ENCODE measurements around the gene DLGAP1. TPM values are rescaled to one million over a fixed set of nuclear protein-coding genes. Genes with fewer than 3 reads are reported as not detected.
A peak's percentile ranks its signal among the peaks of the same experiment; 100 is the strongest.

The DLGAP1 gene
- polyA plus RNA-seq, 1 of the 3 experiments (the other 2 are of a cell fraction), result not detected

DNA sequence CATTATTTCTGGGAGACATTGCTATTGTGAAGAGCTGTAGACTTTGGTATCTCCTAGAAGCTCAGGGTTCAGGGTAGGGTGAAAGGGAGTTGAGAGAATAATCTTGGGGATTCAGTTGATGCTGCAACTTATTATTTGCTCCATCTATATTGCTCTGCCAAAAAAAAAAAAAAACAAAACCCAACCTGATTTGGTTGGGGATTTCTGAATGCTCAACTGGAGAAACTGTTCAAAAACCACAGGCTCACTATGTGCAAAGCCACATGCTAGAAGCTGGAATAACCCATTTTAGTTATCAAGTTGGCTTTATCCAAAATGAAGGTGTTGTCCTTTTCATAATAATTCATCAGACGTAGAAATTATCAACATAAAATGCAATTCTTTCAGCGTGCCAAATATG lies 696.0 kb downstream of the DLGAP1 start (continued):
- TF ChIP-seq, protein P1, sequence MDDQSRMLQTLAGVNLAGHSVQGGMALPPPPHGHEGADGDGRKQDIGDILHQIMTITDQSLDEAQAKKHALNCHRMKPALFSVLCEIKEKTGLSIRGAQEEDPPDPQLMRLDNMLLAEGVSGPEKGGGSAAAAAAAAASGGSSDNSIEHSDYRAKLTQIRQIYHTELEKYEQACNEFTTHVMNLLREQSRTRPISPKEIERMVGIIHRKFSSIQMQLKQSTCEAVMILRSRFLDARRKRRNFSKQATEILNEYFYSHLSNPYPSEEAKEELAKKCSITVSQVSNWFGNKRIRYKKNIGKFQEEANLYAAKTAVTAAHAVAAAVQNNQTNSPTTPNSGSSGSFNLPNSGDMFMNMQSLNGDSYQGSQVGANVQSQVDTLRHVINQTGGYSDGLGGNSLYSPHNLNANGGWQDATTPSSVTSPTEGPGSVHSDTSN (IDR thresholded peaks at IDR 0.05), result no peak
- no peak for TF ChIP-seq NRF1 (IDR thresholded peaks at IDR 0.05; ENCODE audit: low read depth, low read length)
- TF ChIP-seq, protein P2, sequence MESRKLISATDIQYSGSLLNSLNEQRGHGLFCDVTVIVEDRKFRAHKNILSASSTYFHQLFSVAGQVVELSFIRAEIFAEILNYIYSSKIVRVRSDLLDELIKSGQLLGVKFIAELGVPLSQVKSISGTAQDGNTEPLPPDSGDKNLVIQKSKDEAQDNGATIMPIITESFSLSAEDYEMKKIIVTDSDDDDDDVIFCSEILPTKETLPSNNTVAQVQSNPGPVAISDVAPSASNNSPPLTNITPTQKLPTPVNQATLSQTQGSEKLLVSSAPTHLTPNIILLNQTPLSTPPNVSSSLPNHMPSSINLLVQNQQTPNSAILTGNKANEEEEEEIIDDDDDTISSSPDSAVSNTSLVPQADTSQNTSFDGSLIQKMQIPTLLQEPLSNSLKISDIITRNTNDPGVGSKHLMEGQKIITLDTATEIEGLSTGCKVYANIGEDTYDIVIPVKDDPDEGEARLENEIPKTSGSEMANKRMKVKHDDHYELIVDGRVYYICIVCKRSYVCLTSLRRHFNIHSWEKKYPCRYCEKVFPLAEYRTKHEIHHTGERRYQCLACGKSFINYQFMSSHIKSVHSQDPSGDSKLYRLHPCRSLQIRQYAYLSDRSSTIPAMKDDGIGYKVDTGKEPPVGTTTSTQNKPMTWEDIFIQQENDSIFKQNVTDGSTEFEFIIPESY (IDR thresholded peaks at IDR 0.05; ENCODE audit: borderline replicate concordance, low read depth), result no peak
- TF ChIP-seq, protein P3, sequence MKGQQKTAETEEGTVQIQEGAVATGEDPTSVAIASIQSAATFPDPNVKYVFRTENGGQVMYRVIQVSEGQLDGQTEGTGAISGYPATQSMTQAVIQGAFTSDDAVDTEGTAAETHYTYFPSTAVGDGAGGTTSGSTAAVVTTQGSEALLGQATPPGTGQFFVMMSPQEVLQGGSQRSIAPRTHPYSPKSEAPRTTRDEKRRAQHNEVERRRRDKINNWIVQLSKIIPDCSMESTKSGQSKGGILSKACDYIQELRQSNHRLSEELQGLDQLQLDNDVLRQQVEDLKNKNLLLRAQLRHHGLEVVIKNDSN (IDR thresholded peaks at IDR 0.05; ENCODE audit: borderline replicate concordance, low read depth), result no peak
- TF ChIP-seq TEAD4 (IDR thresholded peaks at IDR 0.05; ENCODE audit: borderline replicate concordance, insufficient read depth), result no peak
- TF ChIP-seq MXI1 (IDR thresholded peaks at IDR 0.05; ENCODE audit: low read depth, low read length), result no peak

DNA sequence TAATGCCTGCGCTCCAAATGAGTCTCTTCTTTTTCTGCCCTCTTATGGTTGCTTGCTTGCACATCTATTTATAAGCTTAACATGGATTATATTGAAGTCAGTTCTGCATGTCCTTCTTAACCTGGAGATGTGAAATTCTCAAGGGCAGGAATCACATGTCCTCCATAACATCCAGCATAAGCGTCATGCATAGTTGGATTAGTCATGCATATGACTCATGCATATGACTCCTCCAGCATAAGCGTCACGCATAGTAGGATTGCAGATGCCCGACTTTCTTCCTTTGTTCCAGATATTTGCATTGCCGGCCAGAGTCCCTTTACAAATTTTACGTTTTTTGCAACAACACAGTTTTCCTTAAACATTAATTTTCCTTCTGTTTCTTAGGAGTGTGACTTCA lies 696.6 kb downstream of the DLGAP1 start:
- no peaks in the 10 kb centered on the region for H3K79me2 ChIP-seq (ENCODE audit: insufficient read depth)
- H3K27me3 ChIP-seq (ENCODE audit: insufficient read depth), result peaks cover 17% of the 10 kb centered on the region; the same call in 1 of the 2 replicates
- H3K9me3 ChIP-seq, result peaks cover 10% of the 10 kb centered on the region; the same call in 1 of the 2 replicates
- H4K20me1 ChIP-seq (ENCODE audit: insufficient read depth), result no peaks in the 10 kb centered on the region
- H3K9me2 ChIP-seq, result no peaks in the 10 kb centered on the region
- H3K27ac ChIP-seq (ENCODE audit: low read depth in 2 of 2, low read length in 1 of 2), result no peak overlapping the region
- H2AFZ ChIP-seq (ENCODE audit: low read depth), result no peak overlapping the region
- TF ChIP-seq TCF12 (IDR thresholded peaks at IDR 0.05) (no peak), JUND (IDR thresholded peaks at IDR 0.05) (peak; percentile 27; the same call in 1 of the 2 replicates)
- CTCF ChIA-PET, result interaction anchor here (1.0 kb wide), 1 partner anchor 12 kb away, joined by 5 read pairs; no protein-coding TSS in a partner anchor
- no peaks in the 10 kb centered on the region for H3K4me1 ChIP-seq (ENCODE audit: control insufficient read depth in 1 of 2, insufficient read depth in 2 of 2, low read depth in 1 of 2, low read length in 1 of 2)
- no peaks in the 10 kb centered on the region for H3F3A ChIP-seq (replicated peaks; ENCODE audit: insufficient read depth)
- no peak overlapping the region for H3K9ac ChIP-seq
- H3K4me2 ChIP-seq, result no peak overlapping the region
- 33% methylated on average over 7 of the region's 7 CpGs for WGBS (ENCODE audit: low lambda C conversion rate)
- POLR2A ChIA-PET, result no interaction called here
- no peak for DNase-seq
- no peaks in the 10 kb centered on the region for H3K36me3 ChIP-seq (replicated peaks in 1 of 2; ENCODE audit: control insufficient read depth in 1 of 2, insufficient read depth in 2 of 2, low read length in 1 of 2)
- H3K4me3 ChIP-seq (ENCODE audit: low read depth in 2 of 2, low read length in 1 of 2), result no peak overlapping the region

DNA sequence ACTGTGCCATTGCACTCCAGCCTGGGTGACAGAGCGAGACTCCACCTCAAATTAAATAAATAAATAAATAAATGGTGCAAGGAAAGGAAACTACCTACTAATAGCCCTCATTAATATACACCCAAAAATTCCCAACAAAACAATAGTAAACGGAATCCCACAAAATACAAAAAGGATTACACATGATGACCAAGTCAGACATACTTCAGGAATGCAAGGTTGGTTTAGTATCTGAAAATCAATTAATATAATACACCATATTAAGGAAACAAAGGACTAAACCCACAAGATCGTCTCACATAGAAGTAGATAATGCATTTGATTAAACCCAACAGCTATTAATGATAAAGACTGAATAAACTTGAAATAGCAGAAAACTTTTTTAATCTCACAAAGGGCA lies 697.7 kb downstream of the DLGAP1 start:
- no peak overlapping the region for H3K4me2 ChIP-seq
- ChIA-PET POLR2A (no interaction called here), CTCF (no interaction called here)
- peaks cover 10% of the 10 kb centered on the region; the same call in 1 of the 2 replicates for H3K9me3 ChIP-seq
- H3K27ac ChIP-seq (ENCODE audit: low read depth in 2 of 2, low read length in 1 of 2), result no peak overlapping the region
- H3K4me3 ChIP-seq (ENCODE audit: low read depth in 2 of 2, low read length in 1 of 2), result no peak overlapping the region
- no peaks in the 10 kb centered on the region for H3K36me3 ChIP-seq (replicated peaks in 1 of 2; ENCODE audit: control insufficient read depth in 1 of 2, insufficient read depth in 2 of 2, low read length in 1 of 2)
- H3K27me3 ChIP-seq (ENCODE audit: insufficient read depth), result peaks cover 10% of the 10 kb centered on the region; the same call in 1 of the 2 replicates
- no peaks in the 10 kb centered on the region for H4K20me1 ChIP-seq (ENCODE audit: insufficient read depth)
- DNase-seq, result no peak
- H3K9me2 ChIP-seq, result no peaks in the 10 kb centered on the region
- no peak overlapping the region for H2AFZ ChIP-seq (ENCODE audit: low read depth)
- H3K9ac ChIP-seq, result no peak overlapping the region
- 6% methylated on average over 3 of the region's 3 CpGs for WGBS (ENCODE audit: low lambda C conversion rate)
- no peaks in the 10 kb centered on the region for H3K4me1 ChIP-seq (ENCODE audit: control insufficient read depth in 1 of 2, insufficient read depth in 2 of 2, low read depth in 1 of 2, low read length in 1 of 2)
- no peaks in the 10 kb centered on the region for H3F3A ChIP-seq (replicated peaks; ENCODE audit: insufficient read depth)
- TF ChIP-seq ELF1 (IDR thresholded peaks at IDR 0.05) (no peak), NFIC (IDR thresholded peaks at IDR 0.05; ENCODE audit: borderline replicate concordance) (no peak), GATA2 (CRISPR knock-in tag; IDR thresholded peaks at IDR 0.05) (no peak)
- H3K79me2 ChIP-seq (ENCODE audit: insufficient read depth), result no peaks in the 10 kb centered on the region
